Effector CD4-positive, alpha-beta T cell (primary cell): ENCODE measurements around the gene SDK2.
A peak's percentile ranks its signal among the peaks of the same experiment; 100 is the strongest.

Experiments used
- DNase-seq: peaks from one replicate; pipeline ENCODE4 v3.0.0-alpha.2; 2020

The SDK2 gene

GRCh38 chr17:73610331-73610911, 33.8 kb downstream of the SDK2 start:
- no peak for DNase-seq

- no peak for DNase-seq
These were observed 34.5 kb downstream of the SDK2 start for GRCh38 chr17:73609758-73610157.

GRCh38 chr17:73609060-73609459, 35.2 kb downstream of the SDK2 start:
- no peak for DNase-seq

- DNase-seq, result no peak
These were observed 38.8 kb downstream of the SDK2 start for GRCh38 chr17:73605444-73605843.

- no peak for DNase-seq
These were observed 39.8 kb downstream of the SDK2 start for GRCh38 chr17:73604476-73604875.

- no peak for DNase-seq
These were observed 40.3 kb downstream of the SDK2 start for GRCh38 chr17:73603971-73604370.

- DNase-seq, result no peak
These were observed 44.0 kb downstream of the SDK2 start for GRCh38 chr17:73600103-73600871.

GRCh38 chr17:73599599-73599998, 44.6 kb downstream of the SDK2 start:
- DNase-seq, result no peak

GRCh38 chr17:73598212-73598611, 46.0 kb downstream of the SDK2 start:
- DNase-seq, result no peak

- DNase-seq, result no peak
These were observed 48.3 kb downstream of the SDK2 start for GRCh38 chr17:73595931-73596330.

- DNase-seq, result no peak
These were observed 48.8 kb downstream of the SDK2 start for GRCh38 chr17:73595479-73595878.

- DNase-seq, result no peak
These were observed 49.2 kb downstream of the SDK2 start for GRCh38 chr17:73595068-73595467.

GRCh38 chr17:73594598-73594997, 49.6 kb downstream of the SDK2 start:
- no peak for DNase-seq

GRCh38 chr17:73594025-73594424, 50.2 kb downstream of the SDK2 start:
- no peak for DNase-seq

GRCh38 chr17:73593249-73593965, 50.8 kb downstream of the SDK2 start:
- DNase-seq, result no peak

- no peak for DNase-seq
These were observed 51.7 kb downstream of the SDK2 start for GRCh38 chr17:73592501-73592961.

- no peak for DNase-seq
These were observed 52.2 kb downstream of the SDK2 start for GRCh38 chr17:73592079-73592415.

GRCh38 chr17:73591296-73592078, 52.8 kb downstream of the SDK2 start:
- DNase-seq, result peak; percentile 13

GRCh38 chr17:73589363-73589980, 54.8 kb downstream of the SDK2 start:
- DNase-seq, result no peak

GRCh38 chr17:73588891-73589290, 55.4 kb downstream of the SDK2 start:
- no peak for DNase-seq

- DNase-seq, result no peak
These were observed 55.9 kb downstream of the SDK2 start for GRCh38 chr17:73588301-73588846.

GRCh38 chr17:73586921-73587602, 57.2 kb downstream of the SDK2 start:
- no peak for DNase-seq
